PC-3 (cell line): Measurements from ENCODE around the gene ST3GAL5. TPM values are rescaled to one million over a fixed set of nuclear protein-coding genes. Genes with fewer than 3 reads are reported as not detected.
"Not testable (repeated sequence)": the region's sequence is repeated elsewhere in the genome, so short reads cannot be mapped to it uniquely, and the experiment has no call there.

Source experiments
- ATAC-seq: fragments of 200-7000 bp; cut with Tn5 transposase; 2 replicates; pipeline ENCODE4 v1.9.1; 2020; ENCODE audit warnings: mild to moderate bottlenecking, moderate library complexity
- BruUV-seq: library from RNA; stranded (reverse); fragments of 400-500 nt; replicated peaks from 2 replicates; lab custom pipeline; 2021; lab: Mats Ljungman, UMichigan
- CTCF ChIA-PET: fragments of 300-600 bp; sonication (Branson Sonifier 250); formaldehyde crosslinking; loops from one replicate; lab custom pipeline; 2022; ENCODE audit warnings: antibody characterized with exemption; lab: Charles Lee
- POLR2A ChIA-PET: fragments of 300-600 bp; sonication (Branson Sonifier 250); formaldehyde crosslinking; loops from one replicate; lab custom pipeline; 2022; ENCODE audit warnings: antibody characterized with exemption; ENCODE audit not compliant: unreplicated experiment; lab: Charles Lee
- DNase-seq: peaks from one replicate; pipeline ENCODE4 v3.0.0-alpha.2; 2015
- H2AFZ ChIP-seq: fragments of 300-600 bp; sonication (generic); 2 replicates; pipeline ENCODE4 v1.6.0; 2016; ENCODE audit warnings: antibody characterized with exemption, low read length
- H3F3A ChIP-seq: fragments of 300-600 bp; sonication (generic); one replicate; pipeline ENCODE4 v1.6.0; 2017; ENCODE audit warnings: antibody characterized with exemption, low read length, control low read depth, mild to moderate bottlenecking; ENCODE audit not compliant: unreplicated experiment
- H3K27ac ChIP-seq: fragments of 300-600 bp; sonication (generic); 2 replicates; pipeline ENCODE4 v1.5.1; 2016; ENCODE audit warnings: mild to moderate bottlenecking, low read length
- H3K27me3 ChIP-seq: fragments of 300-600 bp; sonication (generic); 2 replicates; pipeline ENCODE4 v1.6.1; 2016; ENCODE audit warnings: low read length, mixed read lengths
- H3K36me3 ChIP-seq: fragments of 300-600 bp; sonication (generic); 2 replicates; pipeline ENCODE4 v1.6.1; 2016; ENCODE audit warnings: low read depth, mixed run types, low read length, mixed read lengths
- H3K4me1 ChIP-seq: fragments of 300-600 bp; sonication (generic); 2 replicates; pipeline ENCODE4 v1.5.1; 2016; ENCODE audit warnings: low read length; ENCODE audit not compliant: insufficient read depth
- H3K4me2 ChIP-seq: fragments of 300-600 bp; sonication (generic); 2 replicates; pipeline ENCODE4 v1.6.0; 2016; ENCODE audit warnings: low read length
- H3K4me3 ChIP-seq: fragments of 300-600 bp; sonication (generic); 2 replicates; pipeline ENCODE4 v1.5.1; 2016; ENCODE audit warnings: mild to moderate bottlenecking, low read length, mixed read lengths
- H3K79me2 ChIP-seq: fragments of 300-600 bp; sonication (generic); 2 replicates; pipeline ENCODE4 v1.6.1; 2017; ENCODE audit warnings: low read length, mixed read lengths
- H3K9ac ChIP-seq: fragments of 300-600 bp; sonication (generic); 2 replicates; pipeline ENCODE4 v1.6.0; 2016; ENCODE audit warnings: mild to moderate bottlenecking, low read length
- H3K9me2 ChIP-seq: fragments of 300-600 bp; sonication (generic); replicated peaks from 2 replicates; pipeline ENCODE4 v1.6.1; 2016; ENCODE audit warnings: mixed run types, low read length, mixed read lengths
- H3K9me3 ChIP-seq: fragments of 300-600 bp; sonication (generic); 2 replicates; pipeline ENCODE4 v1.6.1; 2016; ENCODE audit warnings: low read length, mixed read lengths
- H4K20me1 ChIP-seq: fragments of 300-600 bp; sonication (generic); 2 replicates; pipeline ENCODE4 v1.6.1; 2016; ENCODE audit warnings: low read length, mixed read lengths
- EZH2 ChIP-seq: fragments of 300-600 bp; sonication (generic); IDR thresholded peaks from one replicate; pipeline ENCODE4 v1.6.1; 2017; ENCODE audit warnings: antibody characterized with exemption, mild to moderate bottlenecking, low read length; ENCODE audit not compliant: unreplicated experiment
- EZH2phosphoT487 ChIP-seq: fragments of 300-600 bp; sonication (generic); IDR thresholded peaks from 2 replicates; pipeline ENCODE4 v1.6.1; 2018; ENCODE audit warnings: mild to moderate bottlenecking, antibody characterized with exemption, low read length, borderline replicate concordance
- intact Hi-C: fragments of 100-400 bp; cut with micrococcal nuclease; formaldehyde crosslinking; loops from 2 replicates; pipeline ENCODE4 v1.9.0; 2023
- total RNA-seq: library from RNA; depleted of rRNA; stranded (reverse); fragments of >200 nt; gene quantifications from 2 replicates; pipeline ENCODE4 v1.2.3, GENCODE V29; 2014
- TF ChIP-seq, protein P1 (sequence below): fragments of 300-600 bp; sonication (generic); conservative IDR thresholded peaks from 2 replicates; pipeline ENCODE4 v1.5.1; 2017; ENCODE audit warnings: antibody characterized with exemption, low read depth, mild to moderate bottlenecking, low read length

ST3GAL5 gene
- total RNA-seq, 1 experiment from 2014 or later: 0.87 TPM

DNA sequence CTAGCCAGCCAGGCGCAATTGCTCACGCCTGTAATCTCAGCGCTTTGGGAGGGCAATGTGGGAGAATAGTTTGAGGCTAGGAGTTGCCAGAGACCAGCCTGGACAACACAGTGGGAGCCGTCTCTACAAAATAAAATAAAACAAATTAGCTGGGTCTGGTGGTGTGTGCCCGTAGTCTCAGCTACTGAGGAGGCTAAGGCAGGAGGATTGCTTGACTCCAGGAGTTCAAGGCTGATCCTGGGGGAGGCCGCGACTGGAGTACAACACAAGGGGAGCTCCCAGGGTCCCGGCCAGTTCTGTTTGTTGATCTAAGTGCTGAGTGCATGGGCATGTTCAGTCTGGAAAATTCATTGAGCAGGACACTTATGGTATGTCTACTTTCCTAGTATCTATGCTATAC, 2.6 kb downstream of the ST3GAL5 start:
- Histone ChIP-seq H3F3A (no peaks in the 10 kb centered on the region), H4K20me1 (no peaks in the 10 kb centered on the region), H2AFZ (no peak overlapping the region), H3K4me3 (no peak overlapping the region), H3K79me2 (no peaks in the 10 kb centered on the region), H3K9ac (no peak overlapping the region), H3K27me3 (no peaks in the 10 kb centered on the region), H3K36me3 (no peaks in the 10 kb centered on the region), H3K27ac (no peak overlapping the region), H3K4me1 (peaks cover 25% of the 10 kb centered on the region), H3K9me2 (no peaks in the 10 kb centered on the region), H3K4me2 (peak overlapping the region; percentile 98; the same call in 1 of the 2 replicates), H3K9me3 (no peaks in the 10 kb centered on the region)
- ATAC-seq: no peak
- ChIA-PET CTCF (interaction anchor here (1.7 kb wide), 1 partner anchor 59 kb away, joined by 9 read pairs; no protein-coding TSS in a partner anchor), POLR2A (no interaction called here)
- no peak for TF ChIP-seq EZH2phosphoT487
- TF ChIP-seq EZH2: no peak
- TF ChIP-seq, protein P1, sequence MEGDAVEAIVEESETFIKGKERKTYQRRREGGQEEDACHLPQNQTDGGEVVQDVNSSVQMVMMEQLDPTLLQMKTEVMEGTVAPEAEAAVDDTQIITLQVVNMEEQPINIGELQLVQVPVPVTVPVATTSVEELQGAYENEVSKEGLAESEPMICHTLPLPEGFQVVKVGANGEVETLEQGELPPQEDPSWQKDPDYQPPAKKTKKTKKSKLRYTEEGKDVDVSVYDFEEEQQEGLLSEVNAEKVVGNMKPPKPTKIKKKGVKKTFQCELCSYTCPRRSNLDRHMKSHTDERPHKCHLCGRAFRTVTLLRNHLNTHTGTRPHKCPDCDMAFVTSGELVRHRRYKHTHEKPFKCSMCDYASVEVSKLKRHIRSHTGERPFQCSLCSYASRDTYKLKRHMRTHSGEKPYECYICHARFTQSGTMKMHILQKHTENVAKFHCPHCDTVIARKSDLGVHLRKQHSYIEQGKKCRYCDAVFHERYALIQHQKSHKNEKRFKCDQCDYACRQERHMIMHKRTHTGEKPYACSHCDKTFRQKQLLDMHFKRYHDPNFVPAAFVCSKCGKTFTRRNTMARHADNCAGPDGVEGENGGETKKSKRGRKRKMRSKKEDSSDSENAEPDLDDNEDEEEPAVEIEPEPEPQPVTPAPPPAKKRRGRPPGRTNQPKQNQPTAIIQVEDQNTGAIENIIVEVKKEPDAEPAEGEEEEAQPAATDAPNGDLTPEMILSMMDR: no peak
- DNase-seq: no peak
- no TSS peak for BruUV-seq
- intact Hi-C loops: loop anchor here (2.0 to 5.0 kb wide), 3 partner anchors 125 to 196 kb away; no protein-coding TSS in a partner anchor

DNA sequence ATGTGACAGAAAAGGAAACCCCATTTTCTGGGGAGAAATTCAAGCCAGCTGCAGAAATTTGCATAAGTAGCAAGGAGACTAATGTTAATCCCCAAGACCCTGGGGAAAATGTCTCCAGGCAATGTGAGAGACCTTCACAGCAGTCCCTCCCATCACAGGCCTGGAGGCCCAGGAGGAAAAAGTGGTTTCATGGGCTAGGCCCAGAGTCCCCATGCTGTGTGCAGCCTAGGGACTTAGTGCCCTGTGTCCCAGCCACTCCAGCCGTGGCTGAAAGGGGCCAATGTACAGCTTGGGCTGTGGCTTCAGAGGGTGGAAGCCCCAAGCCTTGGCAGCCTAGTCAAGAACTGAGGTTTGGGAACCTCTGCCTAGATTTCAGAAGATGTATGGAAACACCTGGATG, 7.0 kb downstream of the ST3GAL5 start:
- CTCF ChIA-PET, H3K36me3 ChIP-seq, H3K79me2 ChIP-seq, H3K9me2 ChIP-seq, H3K9me3 ChIP-seq, intact Hi-C loops, H3K27me3 ChIP-seq, H3K4me3 ChIP-seq, DNase-seq, H2AFZ ChIP-seq, H3K9ac ChIP-seq, H3F3A ChIP-seq, H3K27ac ChIP-seq, ATAC-seq, BruUV-seq, H3K4me2 ChIP-seq, POLR2A ChIA-PET, H4K20me1 ChIP-seq, H3K4me1 ChIP-seq: not testable (repeated sequence)

DNA sequence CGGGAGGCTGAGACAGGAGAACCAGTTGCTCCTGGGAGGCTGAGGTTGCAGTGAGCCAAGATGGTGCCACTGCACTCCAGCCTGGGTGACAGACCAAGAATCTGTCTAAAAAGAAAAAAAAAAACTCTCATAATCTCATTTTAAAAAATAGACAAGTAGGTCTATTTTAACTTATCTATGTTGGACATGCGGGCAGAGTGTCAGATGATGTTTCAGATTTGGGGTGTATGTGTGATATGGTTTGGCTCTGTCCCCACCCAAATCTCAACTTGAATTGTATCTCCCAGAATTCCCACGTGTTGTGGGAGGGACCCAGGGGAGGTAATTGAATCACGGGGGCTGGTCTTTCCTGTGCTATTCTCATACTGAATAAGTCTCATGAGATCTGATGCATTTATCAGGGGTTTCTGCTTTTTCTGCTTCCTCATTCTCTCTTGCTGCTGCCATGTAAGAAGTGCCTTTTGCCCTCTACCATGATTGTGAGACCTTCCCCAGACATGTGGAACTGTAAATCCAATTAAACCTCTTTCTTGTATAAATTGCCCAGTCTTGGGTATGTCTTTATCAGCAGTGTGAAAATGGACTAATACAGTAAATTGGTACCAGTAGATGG, 8.0 kb downstream of the ST3GAL5 start:
- H3K9me3 ChIP-seq, H2AFZ ChIP-seq, DNase-seq, ATAC-seq, H4K20me1 ChIP-seq, H3K27ac ChIP-seq, H3K9ac ChIP-seq, H3F3A ChIP-seq, CTCF ChIA-PET, POLR2A ChIA-PET, intact Hi-C loops, BruUV-seq, H3K4me3 ChIP-seq, H3K9me2 ChIP-seq, H3K4me1 ChIP-seq, H3K79me2 ChIP-seq, H3K27me3 ChIP-seq, H3K4me2 ChIP-seq, H3K36me3 ChIP-seq: not testable (repeated sequence)
